Measurements from ENCODE around the gene IGSF3. TPM values are rescaled to one million over a fixed set of nuclear protein-coding genes. Genes with fewer than 3 reads are reported as not detected.
"Not testable (repeated sequence)": the region's sequence is repeated elsewhere in the genome, so short reads cannot be mapped to it uniquely, and the experiment has no call there.

Gene IGSF3
- total RNA-seq, 1 donor from 2014 or later: 2.8 TPM

DNA sequence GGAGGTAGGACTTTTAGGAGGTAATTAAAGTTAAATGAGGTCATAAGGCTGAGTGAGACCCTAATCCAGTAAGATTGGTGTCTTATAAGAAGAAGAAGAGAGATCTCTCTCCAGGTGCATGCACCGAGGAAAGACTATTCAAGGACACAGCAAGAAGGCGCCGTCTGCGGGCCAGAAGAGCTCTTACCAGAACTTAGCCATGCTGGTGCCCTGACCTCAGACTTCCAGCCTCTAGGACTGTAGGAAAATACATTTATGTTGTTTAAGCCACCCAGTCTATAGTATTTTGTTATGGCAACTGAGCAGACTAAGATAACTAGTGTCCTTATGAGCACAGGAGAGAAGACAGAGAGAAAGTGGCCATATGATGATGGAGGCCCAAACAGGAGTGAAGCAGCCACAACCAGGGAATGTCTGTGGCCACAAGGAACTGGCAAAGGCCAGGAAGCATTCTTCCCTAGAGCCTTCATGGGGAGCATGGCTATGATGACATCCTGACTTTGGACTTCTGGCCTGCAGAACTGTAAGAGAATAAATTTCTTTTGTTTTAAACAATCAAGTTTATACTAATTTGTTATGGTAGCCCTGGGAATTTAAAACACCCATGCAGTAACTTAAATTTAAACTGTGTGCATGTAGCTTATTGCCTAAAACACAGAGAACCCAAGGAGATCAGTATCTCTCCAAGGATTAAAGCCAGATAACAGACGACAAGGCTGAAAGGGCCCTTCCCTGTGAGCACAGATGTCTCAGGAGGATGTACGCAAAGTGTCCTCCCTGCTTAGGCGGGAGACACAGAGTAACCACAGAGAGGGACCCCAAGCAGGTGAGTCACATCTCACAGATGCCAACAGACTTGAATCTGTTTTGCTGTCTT is 86.8 kb downstream of the IGSF3 start:
- no peak for DNase-seq (ENCODE audit: extremely low read depth, low read depth, low spot score)

DNA sequence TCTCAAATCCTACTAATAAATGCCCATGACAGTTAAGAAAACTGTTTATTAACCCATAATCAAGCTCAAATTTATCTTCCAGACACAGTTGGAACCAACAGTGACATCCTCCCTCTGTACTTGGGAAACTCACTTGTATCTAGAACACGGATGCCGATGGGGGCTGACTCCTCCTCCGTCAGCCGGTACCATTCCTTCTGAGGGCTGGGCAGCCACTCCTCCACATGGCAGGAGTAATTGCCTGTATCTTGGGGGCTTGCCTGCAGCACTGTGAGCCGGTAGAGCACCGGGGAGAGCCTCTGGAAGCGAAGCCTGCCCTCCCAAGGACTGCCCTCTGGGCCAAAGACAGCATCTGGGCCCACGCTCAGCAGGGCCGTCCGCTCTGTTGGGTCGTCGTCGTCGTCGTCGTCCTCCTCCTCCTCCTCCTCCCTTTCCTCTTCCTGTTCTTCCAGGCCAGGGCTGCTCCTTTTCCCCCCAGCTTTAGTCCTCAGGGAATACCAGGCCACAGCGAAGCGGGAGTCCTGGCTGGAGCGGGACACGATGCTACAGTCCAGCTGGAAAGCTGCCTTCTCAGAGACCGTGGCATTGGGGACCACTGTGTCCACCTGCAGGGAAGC is 88.2 kb downstream of the IGSF3 start:
- DNase-seq (ENCODE audit: extremely low read depth, low read depth, low spot score): no peak

DNA sequence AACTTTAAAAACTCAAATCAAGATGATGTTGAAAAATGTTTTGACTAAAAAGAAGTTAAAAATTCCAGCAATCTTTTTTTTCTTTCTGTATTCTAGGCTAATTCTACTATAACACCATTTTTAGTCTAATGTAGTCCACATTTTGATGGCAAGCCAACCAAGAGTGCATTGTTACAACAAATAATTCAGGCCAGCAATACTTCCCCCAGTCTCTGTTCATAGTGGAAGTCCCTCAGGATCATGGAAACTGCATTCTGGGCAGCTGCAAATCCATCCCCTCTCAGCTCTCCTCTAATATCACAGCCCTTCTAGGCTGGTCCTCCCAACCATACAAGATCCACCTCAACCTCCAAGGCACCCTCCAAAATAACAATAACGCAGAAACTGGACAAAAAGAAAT is 89.0 kb downstream of the IGSF3 start:
- no peak for DNase-seq (ENCODE audit: extremely low read depth, low read depth, low spot score)

DNA sequence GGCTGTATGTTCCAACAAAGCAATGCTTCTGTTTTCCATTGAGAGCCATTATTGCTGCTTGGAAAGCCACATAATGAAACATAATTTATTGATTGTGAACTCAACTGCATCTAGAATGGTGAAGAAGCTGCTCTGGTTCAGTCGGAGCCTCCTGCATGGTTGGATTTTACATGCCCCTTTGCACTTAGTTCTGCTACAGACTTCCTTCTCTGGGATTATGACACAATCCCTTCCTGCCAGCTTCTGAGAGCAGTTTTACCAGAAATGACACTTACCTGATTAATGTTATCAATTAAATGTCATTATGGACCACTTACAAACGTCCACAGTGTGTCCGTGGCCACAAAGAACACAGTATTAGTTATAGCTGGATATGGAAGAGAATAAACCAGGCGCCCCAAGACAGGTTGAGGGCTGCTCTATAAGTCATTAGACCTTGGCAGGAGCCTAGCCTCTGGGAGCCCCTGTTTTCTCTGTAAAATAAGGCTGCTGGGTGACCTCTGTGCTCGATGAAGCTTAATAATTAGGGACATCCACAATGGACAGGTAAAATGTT is 89.7 kb downstream of the IGSF3 start:
- DNase-seq (ENCODE audit: extremely low read depth, low read depth, low spot score): no peak

DNA sequence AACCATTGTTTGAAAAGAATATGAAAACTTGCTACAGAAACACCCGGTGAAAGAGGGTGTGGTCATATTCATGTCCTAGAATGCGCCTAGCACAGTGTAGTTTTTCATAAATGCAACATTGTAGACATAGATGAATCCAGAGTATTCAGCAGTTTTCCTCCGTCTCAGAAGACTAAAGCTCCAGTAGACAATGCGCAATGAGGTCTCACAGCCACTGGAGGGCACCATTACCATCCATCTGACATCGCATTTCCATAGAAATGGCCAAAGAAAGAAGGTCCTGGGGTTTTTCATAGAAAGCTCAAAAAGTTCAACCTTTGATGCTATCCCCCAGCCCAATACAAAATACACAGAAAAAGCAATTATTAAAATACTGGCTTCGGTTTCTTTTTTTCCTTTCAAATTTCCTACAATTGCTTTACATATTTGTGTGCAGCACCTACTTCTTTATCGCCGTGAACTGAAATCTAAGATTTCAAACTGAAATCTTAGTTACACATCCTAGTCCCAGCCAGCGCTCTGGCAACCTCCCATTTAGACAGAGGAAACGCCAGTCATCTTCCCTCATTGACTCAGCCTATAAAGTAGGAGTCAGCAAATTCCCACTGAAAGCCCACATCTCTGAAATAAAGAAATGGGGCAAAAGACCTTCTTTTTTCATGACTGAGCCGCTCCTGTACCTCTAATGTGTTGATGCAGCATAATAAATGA is 92.8 kb downstream of the IGSF3 start:
- no peak for DNase-seq (ENCODE audit: extremely low read depth, low read depth, low spot score)

DNA sequence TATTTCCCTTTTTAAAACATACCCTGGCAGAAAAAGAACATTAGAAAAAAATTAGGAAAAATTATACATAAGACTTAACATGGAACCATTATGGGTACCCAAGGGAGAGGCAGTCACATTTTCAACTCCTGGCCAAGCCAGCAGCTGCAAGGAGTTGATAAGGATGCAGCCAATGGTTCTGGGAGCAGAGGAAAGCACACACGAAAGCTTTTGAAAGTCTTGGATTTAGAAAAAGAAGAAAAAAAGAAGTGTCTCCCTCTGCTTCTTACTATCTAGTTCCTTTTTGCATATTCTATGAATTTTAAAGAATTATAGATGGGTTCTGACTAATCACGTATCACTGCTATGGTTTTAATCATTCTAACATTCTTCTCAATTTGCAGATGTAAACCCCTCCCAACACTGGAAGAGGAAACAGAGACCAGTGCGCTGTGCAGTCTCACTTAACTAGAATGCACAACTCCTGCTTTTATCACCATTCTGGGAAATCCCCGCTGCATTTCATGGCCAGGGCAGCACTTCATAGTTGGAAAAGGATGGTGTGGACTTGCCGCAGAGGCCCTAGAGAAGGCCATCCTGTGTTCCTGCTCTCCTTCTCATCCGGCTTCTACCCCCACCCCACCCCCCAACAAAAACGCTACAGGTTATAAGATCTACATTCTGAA is 94.0 kb downstream of the IGSF3 start:
- DNase-seq (ENCODE audit: extremely low read depth, low read depth, low spot score): no peak

DNA sequence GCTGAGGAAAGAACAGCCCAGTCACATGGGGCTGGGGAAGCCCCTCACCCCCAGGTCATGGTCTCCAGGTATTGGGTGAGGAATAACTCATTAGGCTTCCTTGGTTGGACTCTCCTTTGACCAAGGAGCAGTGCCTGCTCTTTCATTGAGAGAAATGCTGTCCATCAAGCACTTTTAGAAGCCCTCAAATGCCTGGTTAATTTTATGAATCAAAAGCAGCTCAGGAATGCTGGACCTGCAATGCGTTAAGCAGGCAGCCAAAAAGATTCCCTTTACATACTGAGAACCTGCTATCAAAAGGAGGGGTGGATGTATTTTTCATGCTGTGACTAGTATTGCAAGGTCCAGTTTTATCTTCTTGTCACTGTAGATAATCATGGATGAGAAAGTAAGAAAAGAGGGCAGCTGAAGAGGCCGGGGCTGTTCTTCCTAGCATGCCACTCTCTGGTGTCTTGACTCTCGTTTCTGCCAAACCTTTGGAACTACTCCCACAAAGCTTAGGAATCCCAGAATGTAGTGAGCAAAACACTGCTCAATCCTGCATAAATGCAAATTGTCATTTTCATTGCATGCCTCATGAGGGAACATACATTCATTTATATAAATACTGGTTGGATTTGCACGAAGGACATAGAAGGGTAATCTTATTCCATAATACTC is 94.6 kb downstream of the IGSF3 start:
- DNase-seq (ENCODE audit: extremely low read depth, low read depth, low spot score): no peak

DNA sequence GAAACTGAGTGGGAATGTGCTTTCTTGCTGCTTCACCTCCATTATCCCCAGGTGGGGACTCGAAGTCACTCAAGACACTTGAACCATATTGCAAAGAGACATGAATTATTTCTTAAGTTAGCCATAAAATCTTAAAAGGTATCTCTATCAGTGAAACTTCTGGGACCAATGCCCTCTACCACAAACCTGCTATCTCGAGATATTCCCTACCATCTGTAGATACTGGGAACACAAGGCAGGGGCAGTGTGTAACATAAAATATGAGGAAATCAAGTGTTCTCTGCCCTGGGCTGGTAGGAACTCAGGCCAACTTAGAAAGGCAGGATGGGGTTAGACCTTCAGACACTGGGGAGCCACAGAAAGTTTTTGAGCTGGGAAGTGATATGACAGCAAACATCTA is 95.4 kb downstream of the IGSF3 start:
- no peak for DNase-seq (ENCODE audit: extremely low read depth, low read depth, low spot score)

DNA sequence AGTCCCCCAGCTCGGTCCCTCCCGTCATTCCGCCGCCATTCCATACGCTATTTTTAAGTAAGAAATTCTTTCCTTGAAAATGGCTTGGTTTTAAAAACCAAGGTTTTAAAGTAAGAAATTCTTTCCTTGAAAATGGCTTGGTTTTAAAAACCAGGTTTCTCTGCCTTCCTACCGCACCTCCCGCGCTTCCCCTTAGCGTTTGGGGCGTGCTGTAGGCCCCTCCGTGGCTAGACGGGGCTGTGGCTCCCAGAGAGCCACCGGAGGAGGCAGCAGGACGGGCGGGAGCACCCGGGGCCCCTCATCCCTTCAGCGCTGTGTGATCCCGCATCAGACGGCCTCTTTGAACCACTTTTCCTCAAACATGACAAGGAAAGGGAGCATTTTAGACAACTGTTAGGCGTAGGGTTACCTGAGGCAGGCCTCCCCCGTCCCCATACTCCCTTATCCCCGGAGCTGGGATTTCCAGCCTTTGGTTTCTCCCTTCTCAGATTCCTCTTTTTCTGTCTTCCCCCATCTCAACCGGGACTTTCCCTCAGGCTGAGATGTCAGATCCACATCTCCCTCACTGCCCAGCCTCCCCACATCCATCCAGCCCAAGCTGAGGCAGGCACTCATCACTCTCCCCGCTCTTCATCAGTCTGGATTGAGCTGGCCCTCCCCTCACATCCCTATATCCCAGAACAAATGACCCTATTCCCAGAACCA is 96.2 kb downstream of the IGSF3 start:
- DNase-seq (ENCODE audit: extremely low read depth, low read depth, low spot score): no peak

DNA sequence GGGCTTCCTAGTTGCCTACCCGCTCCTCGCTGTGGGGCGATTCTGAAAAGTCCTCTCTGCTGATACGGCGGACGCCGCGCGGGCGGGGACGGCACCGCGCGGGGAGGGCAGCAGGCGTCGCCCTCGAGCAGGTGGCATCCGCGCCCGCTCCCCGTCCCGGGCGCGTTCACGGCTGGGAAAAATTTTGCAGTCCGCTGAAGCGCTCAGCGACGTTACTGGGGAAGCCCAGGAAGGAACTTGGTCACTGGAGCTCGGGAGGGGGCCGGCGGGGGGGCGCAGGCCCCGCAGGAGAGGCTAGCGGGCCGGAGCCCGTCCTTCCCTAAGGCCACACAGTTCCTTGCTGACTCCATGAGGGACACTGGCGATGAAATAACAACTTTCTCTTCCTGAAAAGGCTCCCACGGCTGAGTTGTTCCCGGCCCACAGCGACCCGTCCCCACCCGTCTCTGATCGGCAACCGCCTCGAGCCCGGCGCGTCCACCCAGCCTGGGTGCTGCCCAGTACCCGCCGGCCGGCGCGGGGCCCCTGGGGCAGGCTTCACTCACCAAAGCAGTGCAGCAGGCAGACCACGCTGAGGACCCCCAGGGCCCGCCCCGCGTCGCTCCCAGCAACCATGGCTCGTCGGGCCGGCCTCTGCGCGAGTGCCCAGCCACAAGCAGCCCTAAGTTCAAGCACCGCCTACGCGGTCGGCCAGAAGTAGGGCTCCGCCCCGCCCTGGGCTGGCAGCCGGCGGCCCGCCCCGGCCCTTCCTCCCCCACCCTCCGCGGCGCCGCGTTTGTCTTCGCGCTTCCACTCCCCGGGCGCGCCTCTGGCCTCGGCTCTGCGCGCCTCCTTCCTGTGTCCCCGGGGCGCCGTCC is 96.9 kb downstream of the IGSF3 start, which contains the start of gene CD58:
Gene CD58, minus strand, starts transcription at position 669 of the 857 bp plus-strand sequence. Its CDS starts 54 bp downstream, at position 615.
- DNase-seq (ENCODE audit: extremely low read depth, low read depth, low spot score): no peak

DNA sequence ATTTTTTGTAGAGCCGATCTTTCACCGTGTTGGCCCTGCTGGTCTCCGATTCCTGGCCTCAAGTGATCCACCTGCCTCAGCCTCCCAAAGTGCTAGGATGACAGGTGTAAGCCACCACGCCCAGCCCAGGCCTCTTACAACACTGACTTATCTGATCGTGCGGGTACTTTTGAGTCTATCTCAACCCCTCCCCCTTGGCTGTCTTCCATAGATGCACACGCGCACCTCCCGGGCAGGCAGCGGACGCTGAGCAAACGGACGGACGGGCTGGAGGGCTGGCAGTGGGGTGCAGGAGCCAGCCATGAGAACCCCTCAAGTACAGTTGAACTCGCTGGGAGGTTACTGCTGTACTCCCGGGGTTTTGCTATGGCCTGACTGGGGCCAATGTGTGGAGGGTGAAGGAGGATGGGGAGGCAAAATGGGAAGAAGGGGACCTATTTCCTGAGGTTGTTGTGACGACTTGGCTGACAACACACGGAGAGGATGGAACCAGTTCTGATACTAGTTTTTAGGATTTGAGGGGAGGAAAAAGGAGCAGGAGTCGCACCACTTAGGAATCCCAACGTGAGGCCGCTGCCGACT is 97.7 kb downstream of the IGSF3 start:
- no peak for DNase-seq (ENCODE audit: extremely low read depth, low read depth, low spot score)

DNA sequence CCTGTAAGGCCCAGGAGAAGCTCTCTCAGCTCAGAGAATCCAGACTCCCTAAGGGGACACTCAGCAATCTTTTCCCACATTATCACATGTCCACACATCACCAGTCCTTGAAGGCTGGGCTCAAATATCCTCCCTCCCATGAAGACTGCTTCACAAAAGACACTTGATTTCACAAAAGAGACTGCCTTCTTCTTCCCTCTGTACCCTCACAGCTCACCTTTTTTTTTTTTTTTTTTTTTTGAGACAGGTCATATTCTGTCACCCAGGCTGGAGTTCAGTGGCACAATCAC is 98.2 kb downstream of the IGSF3 start:
- DNase-seq (ENCODE audit: extremely low read depth, low read depth, low spot score): no peak

DNA sequence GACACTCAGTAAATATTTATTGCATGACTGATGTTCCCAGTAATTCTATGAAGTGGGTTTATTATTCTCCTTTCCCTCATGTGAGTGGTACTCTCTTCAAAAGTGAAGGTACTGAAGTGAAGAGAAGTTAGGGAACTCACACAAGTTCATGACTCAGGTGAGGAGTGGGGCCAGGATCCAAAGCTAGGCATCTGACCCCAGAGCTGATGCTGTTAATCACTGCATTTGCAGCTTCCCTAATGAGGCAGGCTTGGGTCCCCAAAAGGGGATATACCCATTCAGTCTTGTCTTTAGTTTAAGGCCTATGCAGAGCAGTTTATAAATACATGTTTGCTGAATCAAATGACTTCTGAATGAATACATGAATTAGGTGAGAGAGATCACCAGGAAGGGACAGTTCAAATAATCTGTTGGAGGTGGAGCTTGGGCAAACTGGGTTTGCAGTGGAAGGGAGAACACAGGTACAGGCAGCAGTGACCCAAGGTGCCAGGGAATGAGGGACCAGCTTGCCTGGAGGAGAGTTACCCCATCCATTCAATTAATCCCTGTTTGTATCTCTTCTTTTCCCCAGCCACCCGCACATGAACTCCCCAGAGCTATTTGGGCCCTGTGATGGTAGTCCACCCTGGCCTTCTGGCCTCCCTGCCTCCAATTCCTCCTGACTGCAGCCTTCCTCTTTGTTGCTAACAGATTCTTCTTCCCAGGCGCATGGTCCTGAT is 98.7 kb downstream of the IGSF3 start:
- DNase-seq (ENCODE audit: extremely low read depth, low read depth, low spot score): no peak

DNA sequence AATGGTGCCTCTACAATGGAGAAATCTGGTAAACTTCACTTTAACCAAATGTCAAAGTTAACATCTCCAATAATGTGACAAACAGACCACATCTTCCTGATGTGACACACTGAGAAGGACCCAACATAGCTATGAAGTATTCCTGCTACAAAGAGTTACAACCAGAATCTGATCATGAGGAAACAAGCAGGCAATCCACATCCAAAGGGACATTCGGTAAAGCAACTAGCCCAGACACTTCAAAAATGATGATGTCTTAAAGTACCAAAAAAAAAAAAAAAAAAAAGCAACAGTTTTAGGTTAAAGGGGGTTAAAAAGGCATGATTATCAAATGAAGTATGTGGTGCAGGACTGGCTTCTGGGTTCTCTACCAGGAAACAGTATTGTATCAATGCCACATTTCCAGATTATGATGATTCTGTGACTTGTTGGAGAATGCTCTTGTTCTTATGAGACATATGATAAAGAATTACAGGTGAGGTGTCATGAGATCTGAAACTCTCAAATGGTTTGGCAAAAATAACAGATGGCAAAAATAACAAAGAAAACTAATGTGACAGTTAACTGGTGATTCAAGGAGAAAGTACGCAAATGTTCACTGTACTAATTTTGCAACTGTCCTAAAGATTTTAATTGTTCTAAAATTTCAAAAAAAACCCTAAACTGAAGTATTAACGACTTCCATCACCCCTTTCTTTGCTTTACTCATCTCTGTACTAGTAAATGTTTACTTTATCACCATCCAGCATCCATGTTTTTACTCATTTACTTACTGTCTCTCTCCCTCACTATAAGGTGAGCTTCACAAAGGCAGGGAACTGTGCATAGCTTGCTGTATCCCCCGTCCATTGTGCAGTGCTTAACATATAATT is 99.5 kb downstream of the IGSF3 start:
- no peak for DNase-seq (ENCODE audit: extremely low read depth, low read depth, low spot score)

DNA sequence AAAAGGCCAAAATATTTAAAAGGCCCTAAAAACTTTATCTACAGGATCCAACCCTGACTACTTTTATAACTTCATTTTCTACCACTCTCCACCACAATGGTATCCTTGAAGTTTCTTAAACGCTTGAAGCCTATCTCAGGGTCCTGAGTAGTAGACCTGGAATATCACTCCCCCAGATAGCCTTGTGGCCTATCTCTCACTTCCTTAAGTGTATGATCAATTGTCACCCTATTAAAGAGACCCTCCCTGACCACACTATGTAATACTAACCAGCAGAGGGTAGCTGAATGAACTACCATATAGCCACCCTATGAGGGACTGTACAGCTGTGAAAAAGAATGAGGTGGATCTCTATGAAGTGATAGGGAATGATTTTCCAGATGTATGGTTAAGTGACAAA is 102.3 kb downstream of the IGSF3 start:
- no peak for DNase-seq (ENCODE audit: extremely low read depth, low read depth, low spot score)

DNA sequence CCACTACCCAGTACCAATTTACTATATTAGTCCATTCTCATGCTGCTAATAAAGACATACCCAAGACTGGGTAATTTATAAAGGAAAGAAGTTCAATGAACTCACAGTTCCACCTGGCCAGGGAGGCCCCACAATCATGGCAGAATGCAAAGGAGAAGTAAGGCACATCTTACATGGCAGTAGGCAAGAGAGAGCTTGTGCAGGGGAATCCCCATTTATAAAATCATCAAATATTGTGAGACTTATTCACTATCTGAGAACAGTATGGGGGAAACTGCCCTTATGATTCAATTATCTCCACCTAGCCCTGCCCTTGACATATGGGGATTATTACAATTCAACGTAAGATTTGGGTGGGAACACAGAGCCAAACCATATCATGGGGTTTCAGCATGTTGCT is 103.1 kb downstream of the IGSF3 start:
- DNase-seq (ENCODE audit: extremely low read depth, low read depth, low spot score): no peak

DNA sequence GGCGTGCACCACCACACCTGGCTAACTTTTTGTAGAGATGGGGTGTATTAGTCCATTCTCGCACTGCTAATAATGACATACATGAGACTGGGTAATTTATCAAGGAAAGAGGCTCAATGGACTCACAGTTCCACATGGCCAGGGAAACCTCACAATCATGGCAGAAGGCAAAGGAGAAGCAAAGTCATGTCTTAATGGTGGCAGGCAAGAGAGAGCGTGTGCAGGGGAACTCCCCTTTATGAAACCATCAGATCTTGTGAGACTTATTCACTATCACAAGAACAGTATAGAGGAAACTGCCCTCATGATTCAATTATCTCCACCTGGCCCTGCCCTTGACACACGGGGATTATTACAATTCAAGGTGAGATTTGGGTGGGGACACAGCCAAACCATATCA is 105.1 kb downstream of the IGSF3 start:
- DNase-seq (ENCODE audit: extremely low read depth, low read depth, low spot score): not testable (repeated sequence)

Measured in glomerular endothelial cell (primary cell).